ENCODE results near the gene HMCES.

The HMCES gene, protein sequence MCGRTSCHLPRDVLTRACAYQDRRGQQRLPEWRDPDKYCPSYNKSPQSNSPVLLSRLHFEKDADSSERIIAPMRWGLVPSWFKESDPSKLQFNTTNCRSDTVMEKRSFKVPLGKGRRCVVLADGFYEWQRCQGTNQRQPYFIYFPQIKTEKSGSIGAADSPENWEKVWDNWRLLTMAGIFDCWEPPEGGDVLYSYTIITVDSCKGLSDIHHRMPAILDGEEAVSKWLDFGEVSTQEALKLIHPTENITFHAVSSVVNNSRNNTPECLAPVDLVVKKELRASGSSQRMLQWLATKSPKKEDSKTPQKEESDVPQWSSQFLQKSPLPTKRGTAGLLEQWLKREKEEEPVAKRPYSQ

GRCh38 chr3:129278439-129278965 lies at the start of gene HMCES:
HMCES (plus strand) TSS chr3:129278870; CDS start chr3:129279733, 863 bp downstream.
- peak; percentile 91 for DNase-seq

GRCh38 chr3:129228891-129229585 lies 49.6 kb upstream of the HMCES start:
- no peak for DNase-seq

GRCh38 chr3:129230311-129231019 lies 48.2 kb upstream of the HMCES start:
- DNase-seq = no peak

DNA sequence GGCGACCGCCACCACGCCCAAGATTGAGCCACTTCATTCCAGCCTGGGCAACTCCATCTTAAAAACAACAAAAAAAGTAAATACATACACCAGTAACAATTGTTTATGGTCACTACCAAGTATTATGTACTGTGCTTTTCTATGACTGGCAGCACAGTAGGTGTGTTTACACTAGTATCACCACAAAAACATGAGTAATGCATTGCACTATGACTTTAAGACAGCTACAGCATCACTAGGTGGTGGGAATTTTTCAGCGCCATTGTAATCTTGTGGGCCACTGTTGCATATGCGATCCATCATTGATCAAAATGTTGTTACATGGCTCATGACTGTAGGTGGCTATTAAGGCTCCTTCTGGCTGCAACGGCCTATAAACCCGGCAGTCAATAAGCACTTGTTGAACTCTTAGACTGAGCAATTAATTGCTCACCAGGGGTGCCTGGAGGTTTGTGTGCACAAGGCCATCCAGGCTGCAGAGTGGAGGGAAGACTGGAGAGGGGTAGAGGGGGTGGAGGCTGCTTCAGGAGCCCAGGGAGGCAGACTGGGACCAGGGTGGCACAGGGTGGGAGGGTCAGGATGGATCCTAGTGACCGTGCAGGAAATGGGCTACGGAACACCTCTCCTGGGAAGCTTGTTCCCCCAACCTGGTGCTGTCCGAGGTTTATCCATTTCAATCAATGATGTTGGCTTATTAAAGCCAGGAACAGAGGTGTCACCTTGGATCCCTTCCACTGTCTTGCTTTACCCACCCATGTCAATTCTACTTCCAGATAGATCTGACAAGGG lies 47.1 kb upstream of the HMCES start:
- no peak for DNase-seq

- DNase-seq = no peak
Observed at GRCh38 chr3:129233538-129233937, 45.1 kb upstream of the HMCES start.

- DNase-seq = no peak
Observed at GRCh38 chr3:129234441-129234840, 44.2 kb upstream of the HMCES start.

- no peak for DNase-seq
Observed at GRCh38 chr3:129235344-129235917, 43.2 kb upstream of the HMCES start.

DNA sequence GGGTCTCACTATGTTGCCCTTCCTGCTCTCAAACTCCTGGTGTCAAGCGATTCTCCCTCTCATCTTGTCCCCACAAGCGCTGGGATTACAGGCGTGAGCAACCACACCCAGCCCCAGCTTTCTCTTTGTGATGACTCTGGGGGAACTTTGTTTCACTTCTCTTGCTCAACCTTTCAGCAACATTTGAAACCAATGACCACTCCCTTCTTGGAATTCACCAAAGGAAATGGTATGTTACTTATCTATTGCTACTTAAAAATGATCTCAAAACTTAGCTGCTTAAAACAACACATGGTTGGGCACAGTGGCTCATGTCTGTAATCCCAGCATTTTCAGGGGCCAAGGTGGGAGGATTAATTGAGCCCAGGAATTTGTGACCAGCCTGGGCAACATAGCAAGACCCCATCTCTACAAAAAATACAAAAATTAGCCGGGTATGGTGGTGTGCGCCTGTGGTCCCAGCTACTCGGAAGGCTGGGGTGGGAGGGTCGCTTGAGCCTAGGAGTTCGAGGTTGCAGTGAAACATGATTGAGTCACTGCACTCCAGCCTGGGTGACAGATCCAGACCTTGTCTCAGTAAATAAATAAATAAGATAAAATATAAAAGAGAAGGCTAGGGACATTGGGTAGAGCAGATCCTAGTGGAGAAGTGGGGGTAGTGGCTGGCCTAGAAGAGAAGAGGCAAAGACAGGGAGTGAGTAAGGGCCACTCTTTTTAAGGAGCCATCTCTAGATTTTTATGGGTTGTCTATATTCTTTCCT lies 39.5 kb upstream of the HMCES start:
- DNase-seq = no peak

GRCh38 chr3:129239991-129240390 lies 38.7 kb upstream of the HMCES start:
- no peak for DNase-seq

DNA sequence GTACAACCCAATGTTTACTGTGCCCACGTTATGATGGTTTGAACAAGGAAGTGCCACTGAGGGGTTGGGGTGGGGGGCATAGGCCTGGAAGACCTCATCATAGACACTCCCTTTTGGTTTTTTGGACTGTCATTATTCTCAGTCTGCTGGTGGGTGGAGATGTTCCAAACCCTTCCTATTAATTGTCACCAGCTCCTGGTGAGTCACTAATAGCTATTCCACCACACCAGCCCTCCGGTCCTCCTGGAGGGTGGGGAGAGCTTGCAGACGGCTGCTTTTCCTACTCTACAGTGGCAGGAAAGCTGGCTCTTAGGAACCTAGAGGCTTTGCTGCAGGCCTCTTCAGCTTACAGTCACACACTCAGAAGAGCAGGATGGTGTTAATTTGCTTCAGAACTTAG lies 38.2 kb upstream of the HMCES start:
- no peak for DNase-seq

DNA sequence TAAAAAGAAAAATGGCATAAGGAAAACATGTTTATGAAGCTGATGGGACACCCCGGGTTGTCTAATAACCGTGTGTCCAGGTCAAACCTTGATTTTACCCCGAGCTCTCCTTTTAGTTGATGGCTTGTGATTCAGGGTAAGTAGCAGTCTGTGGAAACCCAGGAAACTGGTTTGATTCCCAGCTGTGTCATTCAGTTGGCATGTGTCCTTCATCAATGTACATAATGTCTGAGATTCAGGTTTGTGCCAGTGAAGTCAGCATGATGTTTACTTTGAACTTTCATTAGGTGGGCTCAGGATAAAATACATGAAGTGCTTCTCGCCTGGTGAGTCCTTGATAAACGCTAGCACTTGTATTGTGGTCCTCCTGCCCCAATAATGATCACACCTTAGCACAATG lies 33.5 kb upstream of the HMCES start:
- DNase-seq = no peak

DNA sequence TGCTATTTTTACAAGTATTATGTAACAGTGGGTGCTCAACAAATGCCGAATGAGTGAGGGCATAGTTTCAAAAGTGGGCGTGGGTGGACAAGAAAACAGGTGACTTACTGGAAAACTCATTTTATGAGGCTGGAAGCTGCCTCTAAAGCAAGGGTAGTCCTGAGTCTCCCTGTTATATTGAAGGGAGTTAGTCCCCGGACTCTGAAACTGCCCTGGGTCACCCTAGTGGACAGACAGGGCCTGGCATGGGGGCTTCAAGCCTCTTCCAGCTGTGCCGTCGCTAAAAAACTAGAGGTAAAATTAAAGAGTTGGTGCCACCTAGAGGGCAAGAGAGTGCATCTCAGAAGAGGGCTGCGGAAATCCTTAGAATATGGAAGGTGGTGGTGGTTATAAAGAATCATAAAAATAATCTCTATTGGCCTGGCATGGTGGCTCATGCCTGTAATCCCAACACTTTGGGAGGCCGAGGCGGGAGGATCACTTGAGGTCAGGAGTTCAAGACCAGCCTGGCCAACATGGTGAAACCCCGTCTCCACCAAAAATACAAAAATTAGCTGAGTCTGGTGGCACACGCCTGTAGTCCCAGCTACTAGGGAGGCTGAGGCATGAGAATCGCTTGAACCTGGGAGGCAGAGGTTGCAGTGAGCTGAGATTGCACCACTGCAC lies 32.9 kb upstream of the HMCES start:
- DNase-seq = peak; percentile 52

GRCh38 chr3:129246636-129247035 lies 32.0 kb upstream of the HMCES start:
- DNase-seq = no peak

DNA sequence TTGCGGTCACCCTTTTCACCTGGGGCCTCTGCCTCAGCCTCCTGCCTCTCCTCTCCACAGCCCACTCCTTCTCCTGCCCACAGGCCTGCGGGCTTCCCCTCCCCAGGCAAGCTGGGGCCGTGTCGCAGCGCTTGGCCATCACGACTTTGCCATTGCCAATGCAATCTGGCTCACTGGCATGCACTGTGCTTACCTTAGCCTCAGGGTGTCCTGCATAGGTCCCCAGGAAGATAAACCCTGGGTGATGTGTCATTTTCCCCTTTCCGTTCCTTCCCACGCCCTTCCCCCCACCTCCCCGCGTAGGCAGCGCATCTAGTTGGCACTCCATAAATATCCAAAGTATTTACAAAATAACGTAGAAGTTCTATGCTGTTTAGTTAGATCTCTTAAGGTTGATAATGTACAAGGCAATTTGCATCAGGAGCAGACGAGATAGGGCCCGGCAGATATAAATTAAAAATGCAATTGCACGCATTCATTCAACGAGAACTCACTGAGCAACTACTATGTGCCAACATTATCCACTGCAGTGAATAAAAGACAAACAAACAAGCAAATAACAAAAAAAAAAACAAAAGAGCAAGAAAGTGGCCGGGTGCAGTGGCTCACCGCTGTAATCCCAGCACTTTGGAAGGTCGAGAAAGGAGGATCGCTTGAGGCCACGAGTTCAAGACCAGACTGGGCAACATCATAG lies 30.2 kb upstream of the HMCES start:
- DNase-seq = no peak

DNA sequence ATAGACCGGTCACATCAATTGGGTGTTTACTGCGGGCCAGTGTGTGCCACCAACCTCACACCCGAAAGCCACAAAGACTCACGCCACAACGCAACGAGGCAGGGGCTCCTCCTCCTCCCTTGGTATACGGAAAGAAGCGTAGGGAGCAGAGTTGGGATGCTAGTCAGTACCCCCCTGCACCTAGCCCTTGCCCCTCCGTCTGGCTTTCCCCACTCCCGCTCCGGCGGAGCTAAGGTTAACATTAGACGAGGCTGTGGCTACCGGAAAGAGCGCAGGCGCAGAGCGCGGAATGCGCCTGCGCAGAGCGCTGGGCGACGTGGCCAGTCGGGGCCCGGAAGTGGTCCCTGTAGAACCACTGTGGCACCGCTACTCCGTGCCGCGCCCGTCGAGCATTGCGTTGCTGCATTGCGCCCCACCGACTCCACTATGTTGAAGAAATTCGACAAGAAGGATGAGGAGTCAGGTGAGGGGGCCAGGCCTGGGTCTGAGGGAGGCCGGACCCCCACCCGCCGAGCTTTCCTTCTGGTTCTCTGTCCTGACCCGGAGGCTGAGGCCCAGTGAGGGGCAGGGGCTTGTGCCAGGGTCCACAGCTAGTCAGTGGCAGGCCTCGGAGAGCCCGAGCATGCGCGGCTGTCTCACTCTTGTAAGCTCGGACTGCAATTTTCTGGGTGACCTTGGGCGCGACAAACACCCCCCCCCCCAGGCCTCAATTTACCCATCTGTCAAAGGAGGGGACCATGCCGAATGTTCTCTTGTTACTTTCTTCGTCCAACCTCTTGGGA lies 29.2 kb upstream of the HMCES start, which contains the start of gene COPG1:
Gene COPG1 (plus strand): TSS at position 323 of the 782 bp plus-strand sequence. CDS start 104 bp downstream, at position 427.
- peak; percentile 73 for DNase-seq

- DNase-seq = no peak
Observed at GRCh38 chr3:129252748-129253147, 25.9 kb upstream of the HMCES start.

GRCh38 chr3:129254536-129255230 lies 24.0 kb upstream of the HMCES start:
- DNase-seq = no peak

DNA sequence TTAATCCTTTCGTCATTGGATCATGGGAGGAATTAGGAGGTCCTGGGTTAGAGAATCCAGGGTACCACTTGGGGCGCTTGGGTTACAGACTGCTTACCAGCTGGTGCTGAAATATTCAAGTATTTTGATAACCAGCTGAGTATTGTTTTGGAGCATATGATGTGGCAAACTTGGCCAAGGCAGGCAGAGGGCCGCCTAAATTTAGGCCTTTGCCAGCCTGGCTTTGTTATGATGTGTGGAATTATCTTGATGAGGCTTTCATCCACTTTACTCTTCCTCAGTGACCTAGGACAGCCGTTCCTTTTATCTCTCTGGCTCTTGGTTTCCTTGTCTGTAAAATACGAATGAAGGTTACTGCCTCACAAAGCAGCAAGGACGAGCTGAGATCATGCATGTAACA lies 22.4 kb upstream of the HMCES start:
- DNase-seq = no peak

DNA sequence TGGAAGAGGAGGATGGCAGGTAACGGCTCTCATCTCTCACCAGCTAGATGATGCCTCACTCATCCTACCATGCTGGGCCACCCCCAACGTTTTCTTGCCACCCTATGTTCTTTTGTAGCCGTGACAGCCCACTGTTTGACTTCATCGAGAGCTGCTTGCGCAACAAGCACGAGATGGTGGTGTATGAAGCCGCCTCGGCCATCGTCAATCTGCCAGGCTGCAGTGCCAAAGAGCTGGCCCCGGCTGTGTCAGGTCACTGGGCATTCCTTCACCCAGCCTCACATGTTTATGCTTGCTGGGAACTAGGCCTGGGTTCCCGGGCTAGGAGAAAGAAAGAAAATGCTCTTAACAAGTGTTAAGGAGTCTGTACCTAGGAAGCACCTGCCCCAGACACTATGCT lies 21.1 kb upstream of the HMCES start:
- DNase-seq = no peak

Measured in activated T-cell treated with anti-CD3 and anti-CD28 coated beads for 4 hours (primary cell).